ENCODE measurements around the gene GSPT1.
"Not testable (repeated sequence)": the region's sequence is repeated elsewhere in the genome, so short reads cannot be mapped to it uniquely, and the experiment has no call there.

Gene GSPT1

DNA sequence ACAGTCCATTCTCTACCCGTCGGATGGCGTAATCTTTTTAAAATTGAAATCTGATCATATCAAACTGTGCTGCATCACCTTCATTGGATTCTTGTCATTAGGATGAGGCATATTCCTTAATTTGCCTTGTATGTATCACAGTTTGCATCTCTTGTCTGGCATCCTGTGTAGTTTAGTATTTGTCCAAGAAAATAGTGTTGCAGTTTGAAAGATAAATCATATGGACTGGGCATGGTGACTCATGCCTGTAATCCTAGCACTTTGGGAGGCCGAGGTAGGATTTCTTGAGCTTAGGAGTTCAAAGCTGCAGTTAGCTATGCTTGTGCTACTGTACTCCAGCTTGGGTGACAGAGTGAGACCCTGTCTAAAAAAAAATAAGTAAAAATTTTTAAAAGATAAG, 58.6 kb downstream of the GSPT1 start:
- DNase-seq (ENCODE audit: low spot score) = no peak

DNA sequence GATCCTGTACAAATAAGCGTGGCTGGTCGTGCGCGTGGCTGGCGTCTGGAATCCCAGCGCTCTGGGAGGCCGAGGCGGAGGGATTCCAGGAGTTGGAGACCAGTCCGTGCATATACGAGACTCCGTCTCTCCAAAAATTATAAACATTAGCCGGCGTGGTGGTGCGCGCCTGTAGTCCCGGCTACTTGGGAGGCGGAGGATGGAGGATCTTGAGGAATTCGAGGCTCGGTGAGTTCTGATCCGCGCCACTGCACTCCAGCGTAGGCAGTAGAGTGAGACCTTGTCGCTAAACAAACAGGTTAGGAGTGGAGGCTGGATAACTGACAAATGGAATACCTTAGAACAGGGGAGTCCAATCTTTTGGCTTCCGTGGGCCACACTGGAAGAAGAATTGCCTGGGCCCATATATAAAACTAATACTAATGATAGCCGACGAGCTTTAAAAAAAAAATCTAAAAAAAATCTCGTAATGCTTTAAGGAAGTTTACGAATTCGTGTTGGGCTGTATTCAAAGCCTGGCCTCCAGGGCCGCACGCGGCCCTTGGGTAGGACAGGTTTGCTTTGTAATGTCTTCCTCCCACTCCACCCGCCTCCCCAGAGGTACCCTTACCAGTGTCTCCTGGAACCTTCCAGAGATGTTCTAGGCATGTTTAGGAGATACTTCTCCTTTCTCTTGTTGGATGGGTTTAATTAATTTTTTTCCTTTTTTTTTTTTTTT, 63.5 kb downstream of the GSPT1 start:
- DNase-seq (ENCODE audit: low spot score) = no peak

DNA sequence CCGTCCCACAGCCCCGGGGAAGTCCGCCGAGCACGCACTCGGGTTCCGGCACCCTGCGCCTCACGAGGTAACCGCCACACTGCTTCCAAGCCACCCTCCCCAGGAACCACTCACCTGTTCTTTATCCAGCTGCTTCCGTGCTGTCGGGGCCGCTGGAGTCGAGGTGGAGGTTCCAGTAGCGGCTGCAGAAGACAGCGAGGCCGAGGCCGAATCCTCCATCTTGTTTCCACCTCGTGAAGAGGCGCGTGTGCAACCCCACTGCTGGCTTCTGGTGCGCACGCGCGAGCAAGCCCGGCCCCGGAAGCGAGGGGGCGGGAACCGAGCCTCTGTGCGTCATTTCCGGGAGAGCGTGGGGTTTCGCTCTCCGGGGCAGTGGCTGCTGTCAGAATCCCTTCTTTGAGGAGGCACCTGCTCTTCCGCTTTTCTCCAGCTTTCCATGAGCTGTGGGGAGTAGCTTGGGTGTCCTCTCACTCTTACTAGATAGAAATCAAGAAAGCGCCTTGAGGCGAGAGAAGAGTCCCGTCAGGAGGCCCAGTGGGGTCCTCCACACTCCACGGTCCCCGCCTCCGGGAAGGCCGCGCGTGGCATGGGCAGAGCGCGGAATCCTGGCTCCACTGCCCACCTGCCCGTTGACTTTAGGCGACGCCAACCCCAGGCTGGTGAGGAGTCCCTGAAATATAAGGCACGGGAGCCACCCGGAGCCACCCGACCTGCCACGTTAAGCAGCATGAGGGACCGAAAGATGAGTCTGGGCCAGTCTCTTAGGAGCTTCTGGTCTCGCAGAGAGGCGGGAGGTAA, 64.3 kb downstream of the GSPT1 start, which contains the start of gene RSL1D1:
Gene RSL1D1, minus strand, starts transcription at position 249 of the 798 bp plus-strand sequence. Its CDS starts 30 bp downstream, at position 219.
- DNase-seq (ENCODE audit: low spot score) = peak; percentile 94

DNA sequence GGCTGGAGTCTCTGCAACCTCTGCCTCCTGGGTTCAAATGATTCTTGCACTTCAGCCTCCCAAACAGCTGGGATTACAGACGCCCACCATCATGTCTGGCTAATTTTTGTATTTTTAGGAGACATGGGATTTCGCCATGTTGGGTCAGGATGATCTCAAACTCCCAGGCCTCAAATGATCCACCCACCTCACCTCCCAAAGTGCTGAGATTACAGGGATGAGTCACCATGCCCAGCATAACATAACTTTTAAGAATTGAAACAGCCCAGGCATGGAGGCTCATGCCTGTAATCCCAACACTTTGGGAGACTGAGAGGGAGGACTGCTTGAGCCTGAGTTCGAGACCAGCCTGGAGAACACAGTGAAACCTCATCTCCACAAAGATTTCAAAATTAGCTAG, 66.9 kb downstream of the GSPT1 start:
- DNase-seq (ENCODE audit: low spot score) = no peak

DNA sequence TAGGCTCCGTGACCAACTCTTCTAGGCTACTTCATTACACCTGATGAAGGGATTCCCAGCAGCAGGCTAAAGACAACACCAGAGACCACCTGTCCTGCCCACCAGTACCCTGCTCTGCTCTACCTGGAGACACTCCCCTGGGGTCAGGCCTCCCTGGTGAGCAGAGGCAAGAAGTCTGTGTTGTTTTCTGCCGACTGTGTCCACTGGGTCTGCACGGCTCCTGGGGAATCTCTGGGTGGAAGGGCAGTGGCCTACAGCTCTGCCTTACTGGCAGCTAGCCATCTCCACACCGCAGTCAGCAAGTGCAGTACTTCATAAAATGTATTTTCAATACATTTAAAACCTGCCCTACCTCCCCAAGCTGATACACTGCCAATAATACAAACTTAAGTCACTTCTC, 71.3 kb downstream of the GSPT1 start:
- no peak for DNase-seq (ENCODE audit: low spot score)

DNA sequence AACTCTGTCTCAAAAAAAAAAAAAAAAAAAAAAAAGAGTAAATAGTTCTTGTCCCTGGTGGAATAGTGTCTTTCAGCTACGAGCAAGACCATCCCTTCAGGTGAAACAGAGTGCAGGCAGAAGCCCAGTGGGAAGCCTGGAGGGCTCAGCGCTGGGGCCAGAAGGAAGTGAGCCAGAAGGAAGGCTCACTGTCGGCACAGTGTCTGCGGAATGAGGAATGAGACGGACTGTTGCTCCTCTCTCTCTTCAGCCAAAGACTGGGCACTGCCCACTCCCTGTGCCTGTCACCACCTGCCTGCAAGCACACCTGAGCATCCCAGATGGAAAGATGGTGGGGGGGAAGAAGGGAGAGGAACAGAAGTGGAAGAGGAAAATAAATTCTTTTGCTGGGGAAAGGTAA, 71.9 kb downstream of the GSPT1 start:
- no peak for DNase-seq (ENCODE audit: low spot score)

DNA sequence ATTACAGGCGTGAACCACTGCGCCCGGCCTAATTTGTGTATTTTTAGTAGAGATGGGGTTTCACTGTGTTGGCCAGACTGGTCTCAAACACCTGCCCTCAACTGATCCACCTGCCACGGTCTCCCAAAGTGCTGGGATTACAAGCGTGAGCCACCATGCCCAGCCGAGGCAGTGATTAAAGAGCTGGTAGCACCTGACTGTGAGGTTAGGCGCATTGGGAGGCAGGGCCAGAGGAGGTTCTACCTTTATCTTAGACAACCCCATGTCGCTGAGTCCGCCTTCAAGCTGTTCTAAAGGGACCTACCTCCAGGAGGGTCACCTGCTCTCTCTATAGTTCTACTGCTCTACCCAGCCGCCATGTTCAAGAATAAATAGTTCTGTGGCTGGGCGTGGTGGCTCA, 72.5 kb downstream of the GSPT1 start:
- no peak for DNase-seq (ENCODE audit: low spot score)

DNA sequence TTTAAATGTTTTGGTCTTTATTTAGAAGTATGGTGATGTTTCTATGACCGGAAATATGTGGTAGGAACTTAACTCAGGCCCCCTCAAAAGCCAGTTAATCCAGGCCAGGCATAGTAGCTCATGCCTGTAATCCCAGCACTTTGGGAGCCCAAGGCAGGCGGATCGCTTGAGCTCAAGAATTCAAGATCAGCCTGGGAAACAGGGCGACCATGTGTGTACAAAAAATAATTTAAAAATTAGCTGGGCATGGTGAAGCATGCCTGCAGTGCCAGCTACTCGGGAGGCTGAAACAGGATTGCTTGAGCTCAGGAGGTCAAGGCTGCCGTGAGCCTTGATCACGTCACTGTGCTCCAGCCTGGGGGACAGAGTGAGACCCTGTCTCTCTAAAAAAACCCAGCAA, 74.7 kb downstream of the GSPT1 start:
- DNase-seq (ENCODE audit: low spot score) = no peak

DNA sequence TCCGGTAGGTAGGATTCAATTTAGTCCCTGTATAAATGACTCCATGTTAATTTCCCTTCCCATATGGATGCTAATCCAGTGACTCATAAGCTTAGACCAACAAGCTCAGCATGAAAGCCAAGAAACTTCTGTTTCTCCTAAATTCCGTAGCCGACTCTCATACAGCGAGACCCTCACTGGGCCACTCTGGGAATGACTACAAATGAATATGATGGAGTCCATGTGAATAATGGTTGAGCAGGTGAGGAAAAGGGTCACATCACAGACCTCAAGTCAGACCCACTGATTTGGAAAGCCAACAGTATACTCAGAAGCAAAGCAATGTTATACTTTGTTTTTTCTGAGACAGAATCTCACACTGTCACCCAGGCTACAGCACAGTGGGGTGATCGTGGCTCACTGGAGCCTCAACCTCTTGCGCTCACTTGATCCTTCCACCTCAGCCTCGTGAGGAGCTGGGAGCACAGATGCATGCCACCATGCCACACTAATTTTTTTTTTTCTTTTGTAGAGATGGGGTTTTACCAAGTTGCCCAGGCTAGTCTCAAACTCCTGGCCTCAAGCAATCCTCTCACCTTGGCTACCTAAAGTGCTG, 79.0 kb downstream of the GSPT1 start:
- DNase-seq (ENCODE audit: low spot score) = no peak

DNA sequence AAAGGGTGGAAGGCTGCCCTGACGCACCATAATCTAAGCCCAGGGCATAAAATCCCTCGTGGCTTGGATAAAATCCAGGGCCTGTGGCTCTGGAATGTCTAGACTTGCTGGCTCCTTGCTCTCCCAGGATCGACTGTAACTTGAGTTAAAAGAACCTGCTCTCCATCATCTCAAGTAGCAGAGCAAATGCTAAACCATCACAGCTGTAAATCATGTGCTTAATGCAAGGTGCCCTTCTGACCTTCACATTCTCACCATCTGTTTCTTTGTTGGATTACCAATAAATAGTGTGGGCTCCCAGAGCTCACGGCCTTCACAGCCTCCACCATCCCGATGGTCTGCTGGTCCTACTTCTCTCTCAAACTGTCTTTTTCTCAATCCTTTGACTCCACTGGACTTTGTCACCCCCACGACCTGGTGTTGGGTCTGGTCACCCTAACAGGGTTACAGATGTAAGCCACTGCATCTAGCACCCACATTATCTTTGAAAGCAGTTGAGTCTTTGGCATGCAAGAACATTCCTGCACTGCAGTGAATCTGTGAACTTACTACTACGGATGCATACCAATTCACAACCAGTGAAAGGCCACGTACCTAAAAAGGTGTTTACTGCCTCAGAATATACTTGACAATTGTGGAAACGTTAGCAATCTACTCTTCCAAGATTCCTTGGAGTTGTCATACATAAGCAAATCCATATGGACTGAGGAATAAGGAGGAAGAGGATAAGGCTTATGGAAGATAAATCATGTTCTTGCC, 79.7 kb downstream of the GSPT1 start:
- no peak for DNase-seq (ENCODE audit: low spot score)

DNA sequence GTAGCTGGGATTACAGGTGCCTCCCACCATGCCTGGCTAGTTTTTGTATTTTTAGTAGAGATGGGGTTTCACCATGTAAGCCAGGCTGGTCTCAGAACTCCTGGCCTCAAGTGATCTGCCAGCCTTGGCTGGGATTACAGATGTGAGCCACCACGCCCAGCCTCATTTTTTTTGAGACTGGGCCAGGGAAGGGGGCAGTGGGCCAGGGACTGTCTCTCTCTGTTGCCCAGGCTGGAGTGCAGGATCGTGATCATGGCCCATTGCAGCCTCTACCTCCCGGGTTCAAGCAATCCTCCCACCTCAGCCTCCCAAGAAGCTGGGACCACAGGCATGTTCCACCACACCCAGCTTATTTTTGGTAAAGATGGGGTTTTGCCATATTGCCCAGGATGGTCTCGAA, 80.4 kb downstream of the GSPT1 start:
- no peak for DNase-seq (ENCODE audit: low spot score)

DNA sequence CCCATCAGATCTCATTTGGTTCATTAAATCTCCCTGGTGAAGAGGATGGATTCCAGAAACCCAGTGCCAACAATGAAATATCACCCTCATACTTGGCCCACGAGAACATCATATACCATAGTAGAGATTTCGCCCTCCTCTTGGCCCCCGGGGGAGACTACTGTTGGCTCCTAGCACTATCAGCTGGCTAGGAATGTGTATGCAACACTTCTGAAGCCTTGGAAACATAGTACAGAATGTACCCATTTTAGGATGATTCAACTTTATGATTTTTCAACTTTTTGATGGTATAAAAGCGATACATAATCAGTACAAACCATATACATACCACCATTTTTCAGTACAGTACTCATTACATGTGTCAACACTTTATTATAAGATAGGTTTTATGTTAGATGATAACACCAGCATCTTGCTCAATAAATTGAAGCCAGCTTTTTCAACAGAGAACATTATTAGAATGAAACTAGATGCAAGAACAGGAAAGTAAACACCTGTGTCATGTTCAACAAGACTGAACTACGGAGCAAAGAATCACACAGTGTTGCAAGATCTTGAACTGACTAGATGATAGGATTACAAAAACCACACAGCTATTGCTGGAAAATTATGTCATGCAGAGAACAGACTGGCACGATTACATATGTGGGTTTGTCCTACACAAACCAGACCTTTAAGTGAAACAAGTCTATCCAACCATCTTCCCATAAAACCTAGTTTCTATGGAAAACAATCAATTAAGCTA, 81.6 kb downstream of the GSPT1 start:
- no peak for DNase-seq (ENCODE audit: low spot score)

DNA sequence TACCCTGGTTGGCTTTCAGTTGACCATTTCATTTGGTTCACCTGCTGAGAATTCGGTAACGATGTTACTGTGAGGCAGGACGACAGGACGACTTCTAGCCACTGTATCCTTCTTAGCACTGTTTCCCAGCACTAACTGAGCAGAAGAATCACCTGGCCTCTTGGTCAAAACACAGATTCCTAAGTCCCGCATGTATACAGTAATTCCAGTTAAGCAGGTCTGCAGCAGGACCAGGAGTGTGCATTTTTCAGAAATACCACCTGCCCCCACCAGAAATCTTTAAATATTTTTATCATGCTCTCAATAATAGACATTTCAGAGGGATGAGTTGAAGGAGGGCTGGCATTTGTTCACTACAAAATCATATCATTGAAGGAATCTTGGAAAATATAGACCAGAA, 87.1 kb downstream of the GSPT1 start:
- DNase-seq (ENCODE audit: low spot score) = no peak

DNA sequence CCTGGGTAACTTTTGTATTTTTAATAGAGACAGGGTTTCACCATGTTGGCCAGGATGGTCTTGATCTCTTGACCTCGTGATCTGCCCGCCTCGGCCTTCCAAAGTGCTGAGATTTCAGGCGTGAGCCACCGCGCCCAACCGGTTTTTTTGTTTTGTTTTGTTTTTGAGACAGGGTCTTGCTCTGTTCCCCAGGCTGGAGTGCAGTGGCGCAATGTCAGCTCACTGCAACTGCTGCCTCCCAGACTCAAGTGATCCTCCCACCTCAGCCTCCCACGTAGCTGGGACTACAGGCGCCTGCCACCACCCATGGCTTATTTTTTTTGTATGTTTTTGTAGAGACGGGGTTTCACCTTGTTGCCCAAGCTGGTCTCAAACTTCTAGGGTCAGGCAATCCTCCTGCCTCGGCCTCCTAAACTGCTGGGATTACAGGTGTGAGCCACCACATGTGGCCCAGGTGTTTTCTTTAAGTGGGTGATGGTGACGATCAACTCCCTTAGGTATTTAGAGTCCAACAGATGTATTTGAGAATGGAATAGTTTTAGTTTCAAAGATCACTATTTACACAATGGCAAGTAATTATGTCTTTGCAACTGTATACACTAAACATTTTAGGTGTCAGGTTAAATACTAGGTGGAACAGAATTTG, 90.1 kb downstream of the GSPT1 start:
- not testable (repeated sequence) for DNase-seq (ENCODE audit: low spot score)

DNA sequence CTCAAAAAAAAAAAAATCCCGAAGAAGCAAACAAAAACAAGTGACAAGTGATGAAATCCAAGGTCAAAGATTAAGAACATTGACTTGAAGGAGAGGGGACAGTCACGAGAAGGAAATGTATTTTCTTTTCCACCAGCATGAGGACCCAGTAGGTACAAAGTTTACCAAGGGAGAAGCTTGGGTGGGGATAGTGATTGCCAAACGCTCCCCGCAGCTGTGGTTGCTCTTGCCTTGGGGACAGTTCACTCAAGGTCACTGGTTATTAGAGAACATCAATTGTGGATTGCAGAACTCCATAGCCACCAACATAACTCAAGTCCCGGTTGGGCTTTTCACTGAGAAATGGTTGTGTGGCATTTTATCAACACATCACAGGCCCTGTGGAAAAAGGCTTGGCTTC, 91.4 kb downstream of the GSPT1 start:
- DNase-seq (ENCODE audit: low spot score) = no peak

DNA sequence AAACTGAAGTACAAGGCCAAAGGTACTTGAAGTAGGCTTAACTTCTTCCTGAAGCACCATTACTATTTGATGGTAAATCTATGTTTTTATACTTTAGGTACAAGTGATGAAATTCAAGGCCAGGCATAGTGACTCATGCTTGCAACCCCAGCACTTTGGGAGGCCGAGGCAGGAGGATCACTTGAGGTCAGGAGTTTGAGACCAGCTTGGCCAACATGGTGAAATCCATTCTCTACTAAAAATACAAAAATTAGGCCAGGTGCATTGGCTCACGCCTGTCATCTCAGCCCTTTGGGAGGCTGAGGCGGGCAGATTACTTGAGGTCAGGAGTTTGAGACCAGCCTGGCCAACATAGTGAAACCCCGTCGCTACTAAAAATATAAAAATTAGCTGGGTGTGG, 92.1 kb downstream of the GSPT1 start:
- not testable (repeated sequence) for DNase-seq (ENCODE audit: low spot score)

DNA sequence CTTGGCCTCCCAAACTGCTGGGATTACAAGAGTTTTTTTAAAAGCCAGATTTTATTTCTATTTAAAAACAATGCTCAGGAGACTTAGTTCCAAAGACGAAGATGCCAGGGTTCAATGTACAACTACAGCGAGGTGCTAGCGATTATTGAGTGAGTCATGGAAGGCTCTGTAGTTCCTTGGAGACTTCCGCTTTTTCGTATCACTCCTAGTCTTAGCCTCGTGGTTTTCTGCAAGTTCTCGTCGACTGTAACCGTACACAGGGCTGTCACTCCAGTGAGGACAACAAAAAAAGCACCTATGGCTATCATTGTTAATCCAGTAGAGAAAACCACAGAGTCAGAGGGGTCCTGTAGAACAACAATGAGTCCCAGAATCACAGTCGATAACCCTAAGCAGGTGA, 96.0 kb downstream of the GSPT1 start:
- no peak for DNase-seq (ENCODE audit: low spot score)

DNA sequence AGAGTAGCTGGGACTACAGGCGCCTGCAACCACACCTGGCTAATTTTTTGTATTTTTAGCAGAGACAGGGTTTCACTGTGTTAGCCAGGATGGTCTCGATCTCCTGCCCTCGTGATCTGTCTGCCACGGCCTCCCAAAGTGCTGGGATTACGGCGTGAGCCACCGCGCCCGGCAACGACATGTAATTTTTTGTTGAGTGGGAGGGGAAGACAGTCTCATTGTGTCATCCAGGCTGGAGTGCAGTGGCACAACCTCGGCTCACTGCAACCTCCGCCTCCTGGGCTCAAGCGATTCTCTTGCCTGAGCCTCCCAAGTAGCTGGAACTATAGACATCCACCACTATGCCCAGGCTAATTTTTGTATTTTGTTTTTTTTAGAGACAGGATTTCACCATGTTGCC, 96.8 kb downstream of the GSPT1 start:
- DNase-seq (ENCODE audit: low spot score) = not testable (repeated sequence)

Data from CD4-positive, alpha-beta T cell treated with Interleukin-15 for 4 hours (primary cell).